SK-N-SH (cell line): ENCODE data around the gene GRIA1. TPM values are rescaled to one million over a fixed set of nuclear protein-coding genes. Genes with fewer than 3 reads are reported as not detected.

Experiments used
- CTCF ChIA-PET: fragments of 300-600, 350-600 bp; formaldehyde crosslinking; extraction: SDS; loops from one replicate; lab custom pipeline; 2021; lab: Yijun Ruan, JAX
- POLR2A ChIA-PET: fragments of 350-600 bp; sonication (Branson Sonifier 250); formaldehyde crosslinking; extraction: SDS; loops from one replicate; lab custom pipeline; 2020; ENCODE audit warnings: antibody characterized with exemption, inconsistent platforms; lab: Yijun Ruan, JAX
- DNase-seq: peaks from one replicate; pipeline ENCODE4 v3.0.0; 2012
- H2AFZ ChIP-seq: fragments of 200-600 bp; sonication (generic); 2 replicates; pipeline ENCODE4 v1.8.1; 2016; ENCODE audit warnings: antibody characterized with exemption, mild to moderate bottlenecking, low read depth
- H3F3A ChIP-seq: fragments of 200-600 bp; sonication (generic); replicated peaks from 2 replicates; pipeline ENCODE3; 2016; ENCODE audit warnings: antibody characterized with exemption, mild to moderate bottlenecking; ENCODE audit not compliant: insufficient read depth
- H3K27ac ChIP-seq, 2 experiments: fragments of 200-500 bp in 1 of 2; fragments of 200-600 bp in 1 of 2; sonication (Bioruptor generic) in 1 of 2; sonication (generic), shearing (Covaris generic) in 1 of 2; 2 replicates each; pipeline versions ENCODE4 v1.5.1 to v1.6.1; 2014 to 2016; ENCODE audit warnings: low read depth in 2 of 2, inconsistent platforms in 1 of 2, low read length in 1 of 2, mild to moderate bottlenecking in 1 of 2, mixed read lengths in 1 of 2
- H3K27me3 ChIP-seq: fragments of 200-600 bp; sonication (generic), shearing (Covaris generic); 2 replicates; pipeline ENCODE4 v1.6.1; 2016; ENCODE audit warnings: mixed run types; ENCODE audit not compliant: insufficient read depth
- H3K36me3 ChIP-seq, 2 experiments: fragments of 200-500 bp in 1 of 2; fragments of 200-600 bp in 1 of 2; sonication (Bioruptor generic) in 1 of 2; sonication (generic) in 1 of 2; replicated peaks in 1 of 2; 2 replicates each; pipeline versions ENCODE3 to v1.5.1; 2014 to 2016; ENCODE audit warnings: low read length in 1 of 2, mild to moderate bottlenecking in 1 of 2; ENCODE audit not compliant: insufficient read depth in 2 of 2, control insufficient read depth in 1 of 2
- H3K4me1 ChIP-seq, 2 experiments: fragments of 200-500 bp in 1 of 2; fragments of 200-600 bp in 1 of 2; sonication (Bioruptor generic) in 1 of 2; sonication (generic), shearing (Covaris generic) in 1 of 2; 2 replicates each; pipeline versions ENCODE4 v1.5.1 to v1.6.1; 2014 to 2016; ENCODE audit warnings: low read depth in 1 of 2, low read length in 1 of 2, mixed run types in 1 of 2; ENCODE audit not compliant: insufficient read depth in 2 of 2, control insufficient read depth in 1 of 2
- H3K4me2 ChIP-seq: fragments of 200-600 bp; sonication (generic), shearing (Covaris generic); 2 replicates; pipeline ENCODE4 v1.6.1; 2017; ENCODE audit warnings: mixed run types
- H3K4me3 ChIP-seq, 2 experiments: fragments of 200-500 bp in 1 of 2; fragments of 200-600 bp in 1 of 2; sonication (Bioruptor generic) in 1 of 2; sonication (generic), shearing (Covaris generic) in 1 of 2; 2 replicates each; pipeline versions ENCODE4 v1.5.1 to v1.8.1; 2014 to 2016; ENCODE audit warnings: low read depth in 2 of 2, inconsistent platforms in 1 of 2, low read length in 1 of 2, mild to moderate bottlenecking in 1 of 2, mixed read lengths in 1 of 2, moderate library complexity in 1 of 2
- H3K79me2 ChIP-seq: fragments of 200-600 bp; sonication (generic); 2 replicates; pipeline ENCODE4 v1.8.1; 2017; ENCODE audit warnings: mild to moderate bottlenecking; ENCODE audit not compliant: insufficient read depth
- H3K9ac ChIP-seq: fragments of 200-600 bp; sonication (generic); 2 replicates; pipeline ENCODE4 v1.6.1; 2017; ENCODE audit warnings: mixed run types
- H3K9me2 ChIP-seq: fragments of 200-600 bp; sonication (generic); 2 replicates; pipeline ENCODE4 v1.6.1; 2017; ENCODE audit warnings: mixed run types
- H3K9me3 ChIP-seq: fragments of 200-600 bp; sonication (generic); 2 replicates; pipeline ENCODE4 v1.6.1; 2017; ENCODE audit warnings: mixed run types, mild to moderate bottlenecking, moderate library complexity
- H4K20me1 ChIP-seq: fragments of 200-600 bp; sonication (generic); 2 replicates; pipeline ENCODE4 v1.6.1; 2017; ENCODE audit warnings: mild to moderate bottlenecking, mixed run types; ENCODE audit not compliant: insufficient read depth
- GATA2 ChIP-seq: sonication (generic); formaldehyde crosslinking; IDR thresholded peaks from 2 replicates; pipeline ENCODE4 v1.5.0; 2020; ENCODE audit warnings: mild to moderate bottlenecking, missing genetic modification reagents
- JUND ChIP-seq: IDR thresholded peaks from 2 replicates; pipeline ENCODE4 v1.4.0; 2012
- NFIC ChIP-seq: IDR thresholded peaks from 2 replicates; pipeline ENCODE4 v1.4.0; 2012; ENCODE audit warnings: borderline replicate concordance
- NRF1 ChIP-seq: IDR thresholded peaks from 2 replicates; pipeline ENCODE4 v1.6.1; 2012; ENCODE audit warnings: low read depth, mild to moderate bottlenecking, low read length
- RAD21 ChIP-seq: IDR thresholded peaks from 2 replicates; pipeline ENCODE4 v1.6.1; 2012; ENCODE audit warnings: mild to moderate bottlenecking, low read length
- RCOR1 ChIP-seq: fragments of 150-350 bp; IDR thresholded peaks from 2 replicates; pipeline ENCODE4 v1.6.1; 2017; ENCODE audit warnings: antibody characterized with exemption, low read length
- RFX5 ChIP-seq: IDR thresholded peaks from 2 replicates; pipeline ENCODE4 v1.6.1; 2012; ENCODE audit warnings: mild to moderate bottlenecking, improper control_type of control experiment, low read length
- RXRA ChIP-seq: IDR thresholded peaks from 2 replicates; pipeline ENCODE4 v1.4.0; 2012; ENCODE audit warnings: low read depth, mild to moderate bottlenecking, borderline replicate concordance
- SIN3A ChIP-seq: IDR thresholded peaks from 2 replicates; pipeline ENCODE4 v1.6.1; 2012; ENCODE audit warnings: low read depth, mild to moderate bottlenecking, low read length, moderate library complexity, borderline replicate concordance
- TEAD4 ChIP-seq: IDR thresholded peaks from 2 replicates; pipeline ENCODE4 v1.4.0; 2012; ENCODE audit warnings: mild to moderate bottlenecking, borderline replicate concordance; ENCODE audit not compliant: insufficient read depth
- YY1 ChIP-seq: IDR thresholded peaks from 2 replicates; pipeline ENCODE4 v1.4.0; 2012; ENCODE audit warnings: low read depth, mild to moderate bottlenecking
- WGBS: methylation state at CpG from one replicate; pipeline ENCODE4 v1.1.6; 2017; ENCODE audit warnings: low lambda C conversion rate; 5-methylcytosine and 5-hydroxymethylcytosine counted together
- polyA plus RNA-seq, 3 experiments: library from polyadenylated mRNA; depleted of rRNA; stranded (reverse); fragments of >200 nt; gene quantifications; 2 replicates each; pipeline ENCODE4 v1.2.3, GENCODE V29; 2012
- TF ChIP-seq, protein P1 (sequence below): IDR thresholded peaks from 2 replicates; pipeline ENCODE4 v1.4.0; 2012; ENCODE audit warnings: low read depth
- TF ChIP-seq, protein P2 (sequence below): fragments of 150-350 bp; IDR thresholded peaks from 2 replicates; pipeline ENCODE4 v1.6.1; 2016; ENCODE audit warnings: mild to moderate bottlenecking, low read depth, low read length
- TF ChIP-seq, protein P3 (sequence below): IDR thresholded peaks from 2 replicates; pipeline ENCODE4 v1.6.1; 2012; ENCODE audit warnings: mild to moderate bottlenecking, low read depth, low read length, moderate library complexity
- TF ChIP-seq, protein P4 (sequence below): IDR thresholded peaks from 2 replicates; pipeline ENCODE4 v1.4.0; 2012; ENCODE audit warnings: low read depth, borderline replicate concordance

Gene GRIA1
- polyA plus RNA-seq, 1 of the 3 experiments (the other 2 are of a cell fraction) = 0.35 TPM

DNA sequence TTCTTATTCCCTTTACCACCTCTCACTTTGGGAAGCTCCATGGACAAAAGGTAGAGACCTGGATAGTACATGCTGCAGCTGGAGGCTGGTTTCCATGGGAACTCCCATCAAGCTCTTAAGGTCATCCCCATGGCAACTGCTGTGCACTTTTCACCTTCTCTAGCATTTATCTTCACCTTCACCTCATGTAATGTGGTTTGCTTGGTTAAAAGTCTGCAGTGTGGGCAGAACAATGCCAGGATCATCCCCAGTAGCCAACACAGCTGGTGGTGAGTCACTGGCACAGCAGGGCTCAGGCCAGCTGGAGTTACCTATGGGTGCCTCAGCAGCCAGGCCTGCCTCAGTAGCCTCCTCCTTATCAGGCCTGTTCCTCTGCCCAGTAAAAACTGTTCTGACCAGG is 210.5 kb downstream of the GRIA1 start (continued):
- no peak for TF ChIP-seq NRF1
- TF ChIP-seq RXRA = no peak
- no peak for TF ChIP-seq RAD21
- TF ChIP-seq, protein P1, sequence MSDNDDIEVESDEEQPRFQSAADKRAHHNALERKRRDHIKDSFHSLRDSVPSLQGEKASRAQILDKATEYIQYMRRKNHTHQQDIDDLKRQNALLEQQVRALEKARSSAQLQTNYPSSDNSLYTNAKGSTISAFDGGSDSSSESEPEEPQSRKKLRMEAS = no peak
- TF ChIP-seq YY1 = no peak

DNA sequence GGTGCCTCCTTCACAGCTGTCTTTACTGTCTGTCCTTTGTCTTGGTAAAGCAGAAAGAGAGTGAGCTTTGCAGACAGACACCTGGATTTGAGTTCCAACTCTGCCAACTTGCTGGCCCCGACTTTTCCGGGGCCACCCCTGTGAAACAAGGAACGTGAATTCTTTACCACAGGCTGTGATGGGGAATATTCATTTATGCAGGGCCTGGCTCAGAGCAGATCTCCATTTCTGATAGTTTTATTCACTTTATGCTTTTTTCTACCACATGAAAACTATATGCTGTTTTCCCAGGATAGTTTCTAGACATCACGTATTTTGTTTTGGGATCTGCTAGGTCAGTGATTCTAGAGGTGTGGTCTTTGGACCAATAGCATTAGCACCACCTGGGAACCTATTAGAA is 211.8 kb downstream of the GRIA1 start:
- H3K4me2 ChIP-seq = no peak overlapping the region
- no peak overlapping the region for H3K4me3 ChIP-seq
- ChIA-PET CTCF (no interaction called here), POLR2A (no interaction called here)
- no peaks in the 10 kb centered on the region for H3K79me2 ChIP-seq
- H3F3A ChIP-seq = no peaks in the 10 kb centered on the region
- H3K4me1 ChIP-seq = no peaks in the 10 kb centered on the region
- H3K9ac ChIP-seq = no peak overlapping the region
- H3K27ac ChIP-seq = no peak overlapping the region
- WGBS = 74% methylated on average over 4 of the region's 4 CpGs
- TF ChIP-seq NFIC (no peak), RFX5 (no peak), TEAD4 (no peak), RCOR1 (no peak), JUND (no peak), SIN3A (no peak), GATA2 (no peak), YY1 (no peak), NRF1 (no peak)
- TF ChIP-seq, protein P2, sequence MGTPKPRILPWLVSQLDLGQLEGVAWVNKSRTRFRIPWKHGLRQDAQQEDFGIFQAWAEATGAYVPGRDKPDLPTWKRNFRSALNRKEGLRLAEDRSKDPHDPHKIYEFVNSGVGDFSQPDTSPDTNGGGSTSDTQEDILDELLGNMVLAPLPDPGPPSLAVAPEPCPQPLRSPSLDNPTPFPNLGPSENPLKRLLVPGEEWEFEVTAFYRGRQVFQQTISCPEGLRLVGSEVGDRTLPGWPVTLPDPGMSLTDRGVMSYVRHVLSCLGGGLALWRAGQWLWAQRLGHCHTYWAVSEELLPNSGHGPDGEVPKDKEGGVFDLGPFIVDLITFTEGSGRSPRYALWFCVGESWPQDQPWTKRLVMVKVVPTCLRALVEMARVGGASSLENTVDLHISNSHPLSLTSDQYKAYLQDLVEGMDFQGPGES = no peak
- TF ChIP-seq, protein P3, sequence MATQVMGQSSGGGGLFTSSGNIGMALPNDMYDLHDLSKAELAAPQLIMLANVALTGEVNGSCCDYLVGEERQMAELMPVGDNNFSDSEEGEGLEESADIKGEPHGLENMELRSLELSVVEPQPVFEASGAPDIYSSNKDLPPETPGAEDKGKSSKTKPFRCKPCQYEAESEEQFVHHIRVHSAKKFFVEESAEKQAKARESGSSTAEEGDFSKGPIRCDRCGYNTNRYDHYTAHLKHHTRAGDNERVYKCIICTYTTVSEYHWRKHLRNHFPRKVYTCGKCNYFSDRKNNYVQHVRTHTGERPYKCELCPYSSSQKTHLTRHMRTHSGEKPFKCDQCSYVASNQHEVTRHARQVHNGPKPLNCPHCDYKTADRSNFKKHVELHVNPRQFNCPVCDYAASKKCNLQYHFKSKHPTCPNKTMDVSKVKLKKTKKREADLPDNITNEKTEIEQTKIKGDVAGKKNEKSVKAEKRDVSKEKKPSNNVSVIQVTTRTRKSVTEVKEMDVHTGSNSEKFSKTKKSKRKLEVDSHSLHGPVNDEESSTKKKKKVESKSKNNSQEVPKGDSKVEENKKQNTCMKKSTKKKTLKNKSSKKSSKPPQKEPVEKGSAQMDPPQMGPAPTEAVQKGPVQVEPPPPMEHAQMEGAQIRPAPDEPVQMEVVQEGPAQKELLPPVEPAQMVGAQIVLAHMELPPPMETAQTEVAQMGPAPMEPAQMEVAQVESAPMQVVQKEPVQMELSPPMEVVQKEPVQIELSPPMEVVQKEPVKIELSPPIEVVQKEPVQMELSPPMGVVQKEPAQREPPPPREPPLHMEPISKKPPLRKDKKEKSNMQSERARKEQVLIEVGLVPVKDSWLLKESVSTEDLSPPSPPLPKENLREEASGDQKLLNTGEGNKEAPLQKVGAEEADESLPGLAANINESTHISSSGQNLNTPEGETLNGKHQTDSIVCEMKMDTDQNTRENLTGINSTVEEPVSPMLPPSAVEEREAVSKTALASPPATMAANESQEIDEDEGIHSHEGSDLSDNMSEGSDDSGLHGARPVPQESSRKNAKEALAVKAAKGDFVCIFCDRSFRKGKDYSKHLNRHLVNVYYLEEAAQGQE = no peak
- TF ChIP-seq, protein P4, sequence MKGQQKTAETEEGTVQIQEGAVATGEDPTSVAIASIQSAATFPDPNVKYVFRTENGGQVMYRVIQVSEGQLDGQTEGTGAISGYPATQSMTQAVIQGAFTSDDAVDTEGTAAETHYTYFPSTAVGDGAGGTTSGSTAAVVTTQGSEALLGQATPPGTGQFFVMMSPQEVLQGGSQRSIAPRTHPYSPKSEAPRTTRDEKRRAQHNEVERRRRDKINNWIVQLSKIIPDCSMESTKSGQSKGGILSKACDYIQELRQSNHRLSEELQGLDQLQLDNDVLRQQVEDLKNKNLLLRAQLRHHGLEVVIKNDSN = no peak
- H4K20me1 ChIP-seq = no peaks in the 10 kb centered on the region
- H3K27me3 ChIP-seq = no peaks in the 10 kb centered on the region
- no peaks in the 10 kb centered on the region for H3K9me3 ChIP-seq
- no peak for DNase-seq
- H2AFZ ChIP-seq = no peak overlapping the region
- no peaks in the 10 kb centered on the region for H3K9me2 ChIP-seq
- H3K36me3 ChIP-seq = no peaks in the 10 kb centered on the region
